Vagina (tissue), 2 donors: ENCODE data around the gene VWC2L. TPM values are rescaled to one million over a fixed set of nuclear protein-coding genes. Genes with fewer than 3 reads are reported as not detected.

ENCODE experiments used
- DNase-seq, 2 donors: peaks; one replicate each; pipeline ENCODE4 v3.0.0-alpha.2; 2017; ENCODE audit errors: extremely low spot score in 2 of 2
- H3K27ac ChIP-seq: fragments of 200-600 bp; sonication (generic); one replicate; pipeline ENCODE4 v1.5.1; 2019
- H3K27me3 ChIP-seq: fragments of 200-600 bp; sonication (generic); one replicate; pipeline ENCODE4 v1.5.1; 2019
- H3K36me3 ChIP-seq, 2 donors: fragments of 200-600 bp; sonication (generic); one replicate each; pipeline ENCODE4 v1.5.1; 2017 to 2019
- H3K4me1 ChIP-seq: fragments of 200-600 bp; sonication (generic); one replicate; pipeline ENCODE4 v1.5.1; 2019
- H3K4me3 ChIP-seq, 2 donors: fragments of 200-600 bp; sonication (generic); 1 replicate in 1 of 2; 2 replicates in 1 of 2; pipeline ENCODE4 v1.5.1; 2016 to 2019
- H3K9me3 ChIP-seq: fragments of 200-600 bp; sonication (generic); one replicate; pipeline ENCODE4 v1.5.1; 2019
- CTCF ChIP-seq, 3 experiments: fragments of 450-650 bp in 2 of 3; fragments of 200-600 bp in 1 of 3; sonication (generic) in 1 of 3; IDR thresholded peaks; one replicate each; pipeline ENCODE4 v1.5.1; 2017 to 2019; ENCODE audit warnings: antibody characterized with exemption in 3 of 3, mild to moderate bottlenecking in 2 of 3, moderate library complexity in 2 of 3
- POLR2A ChIP-seq, 2 donors: fragments of 450-650 bp; IDR thresholded peaks; one replicate each; pipeline ENCODE4 v1.6.1; 2017; ENCODE audit warnings: antibody characterized with exemption in 2 of 2, mild to moderate bottlenecking in 2 of 2, moderate library complexity in 2 of 2
- POLR2AphosphoS5 ChIP-seq, 2 donors: sonication (generic); formaldehyde crosslinking; IDR thresholded peaks; one replicate each; pipeline ENCODE4 v1.9.0; 2017; ENCODE audit warnings: antibody characterized with exemption in 2 of 2, mild to moderate bottlenecking in 2 of 2, low read depth in 1 of 2; ENCODE audit not compliant: insufficient read depth in 1 of 2
- intact Hi-C: fragments of 100-400 bp; cut with DNase I; formaldehyde crosslinking; loops from one replicate; pipeline ENCODE4 v1.15.1; 2023
- total RNA-seq: library from RNA; depleted of rRNA; stranded (reverse); fragments of >200 nt; gene quantifications from one replicate; pipeline ENCODE4 v1.2.3, GENCODE V29; 2016

VWC2L gene
- total RNA-seq, 1 donor from 2014 or later: not detected

DNA sequence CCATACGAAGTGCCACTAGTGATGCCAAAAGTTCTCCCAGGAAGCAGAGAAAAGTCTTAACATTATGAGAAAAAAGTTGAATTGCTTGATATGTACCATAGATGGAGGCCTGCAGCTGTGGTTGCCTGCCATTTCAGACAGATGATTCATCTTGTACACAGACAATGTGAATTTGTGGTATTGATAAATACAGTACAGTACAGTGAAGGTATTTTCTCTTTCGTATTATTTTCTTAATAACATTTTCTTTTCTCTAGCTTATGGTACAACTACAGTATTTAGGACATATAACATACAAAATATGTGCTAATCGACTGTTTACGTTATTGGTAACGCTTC is 33.6 kb upstream of the VWC2L start:
- DNase-seq: no peak
- no peak overlapping the region for H3K4me3 ChIP-seq
- H3K9me3 ChIP-seq: no peaks in the 10 kb centered on the region
- no peaks in the 10 kb centered on the region for H3K27me3 ChIP-seq
- H3K4me1 ChIP-seq: peaks cover 5% of the 10 kb centered on the region
- no peak overlapping the region for H3K27ac ChIP-seq
- no peaks in the 10 kb centered on the region for H3K36me3 ChIP-seq
- no peak for TF ChIP-seq POLR2AphosphoS5 (IDR thresholded peaks at IDR 0.05; ENCODE audit: insufficient read depth in 1 of 2, low read depth in 1 of 2)
- no peak for TF ChIP-seq CTCF (IDR thresholded peaks at IDR 0.05)
- TF ChIP-seq POLR2A (IDR thresholded peaks at IDR 0.05): no peak
- intact Hi-C loops: no loop called here

- intact Hi-C loops: no loop called here
Observed at GRCh38 chr2:214378455-214379103, 32.3 kb upstream of the VWC2L start.

GRCh38 chr2:214379227-214379626 is 31.6 kb upstream of the VWC2L start:
- peaks cover 5% of the 10 kb centered on the region for H3K4me1 ChIP-seq
- no peaks in the 10 kb centered on the region for H3K27me3 ChIP-seq
- TF ChIP-seq POLR2A (IDR thresholded peaks at IDR 0.05) (no peak), POLR2AphosphoS5 (IDR thresholded peaks at IDR 0.05; ENCODE audit: insufficient read depth in 1 of 2, low read depth in 1 of 2) (no peak)
- no peak overlapping the region for H3K27ac ChIP-seq
- H3K4me3 ChIP-seq: no peak overlapping the region
- DNase-seq: no peak
- no peaks in the 10 kb centered on the region for H3K36me3 ChIP-seq
- intact Hi-C loops: no loop called here
- H3K9me3 ChIP-seq: no peaks in the 10 kb centered on the region

More at GRCh38 chr2:214378455-214379103, 32.3 kb upstream of the VWC2L start:
- DNase-seq: no peak
- H3K4me3 ChIP-seq: no peak overlapping the region
- no peak overlapping the region for H3K27ac ChIP-seq
- no peaks in the 10 kb centered on the region for H3K27me3 ChIP-seq
- H3K9me3 ChIP-seq: no peaks in the 10 kb centered on the region
- TF ChIP-seq CTCF (IDR thresholded peaks at IDR 0.05) (no peak), POLR2AphosphoS5 (IDR thresholded peaks at IDR 0.05; ENCODE audit: insufficient read depth in 1 of 2, low read depth in 1 of 2) (no peak)
- H3K4me1 ChIP-seq: peaks cover 5% of the 10 kb centered on the region
- H3K36me3 ChIP-seq: no peaks in the 10 kb centered on the region

GRCh38 chr2:214380681-214381080 is 30.2 kb upstream of the VWC2L start:
- Histone ChIP-seq H3K27ac (no peak overlapping the region), H3K4me3 (no peak overlapping the region), H3K4me1 (peaks cover 5% of the 10 kb centered on the region), H3K9me3 (no peaks in the 10 kb centered on the region), H3K36me3 (no peaks in the 10 kb centered on the region), H3K27me3 (no peaks in the 10 kb centered on the region)
- no peak for DNase-seq
- TF ChIP-seq POLR2A (IDR thresholded peaks at IDR 0.05) (no peak), POLR2AphosphoS5 (IDR thresholded peaks at IDR 0.05; ENCODE audit: insufficient read depth in 1 of 2, low read depth in 1 of 2) (no peak), CTCF (IDR thresholded peaks at IDR 0.05) (no peak)
- intact Hi-C loops: no loop called here

DNA sequence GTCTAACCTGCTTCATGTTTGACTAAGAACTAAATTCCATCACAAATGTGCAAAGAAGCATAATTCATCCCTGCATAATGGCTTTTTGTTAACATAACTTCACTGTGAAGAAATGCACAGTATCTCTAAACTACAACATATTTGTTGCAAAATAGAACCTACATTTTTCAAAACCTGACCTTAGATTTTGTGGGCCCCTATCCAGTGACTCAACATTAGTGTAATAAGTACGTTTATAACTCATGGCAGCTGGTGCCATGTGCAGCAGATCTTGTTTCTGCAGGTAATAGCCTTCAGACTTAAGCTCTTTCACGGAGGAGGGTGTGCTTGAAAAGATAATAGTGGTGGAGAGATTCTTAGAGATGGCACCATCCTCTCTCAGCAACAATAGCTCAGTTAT is 28.6 kb upstream of the VWC2L start:
- Histone ChIP-seq H3K4me1 (peaks cover 5% of the 10 kb centered on the region), H3K27ac (no peak overlapping the region), H3K9me3 (no peaks in the 10 kb centered on the region), H3K4me3 (no peak overlapping the region), H3K27me3 (no peaks in the 10 kb centered on the region), H3K36me3 (no peaks in the 10 kb centered on the region)
- no peak for DNase-seq
- intact Hi-C loops: no loop called here
- TF ChIP-seq CTCF (IDR thresholded peaks at IDR 0.05) (no peak), POLR2A (IDR thresholded peaks at IDR 0.05) (no peak), POLR2AphosphoS5 (IDR thresholded peaks at IDR 0.05; ENCODE audit: insufficient read depth in 1 of 2, low read depth in 1 of 2) (no peak)
